SJCRH30 (cell line): ENCODE measurements around the gene OBSCN. TPM values are rescaled to one million over a fixed set of nuclear protein-coding genes. Genes with fewer than 3 reads are reported as not detected.

Experiments
- DNase-seq, 2 experiments: peaks; one replicate each; pipeline ENCODE4 v3.0.0-alpha.2; 2015 to 2020
- H3K27ac ChIP-seq: fragments of 250-450 bp; sonication (Bioruptor Pico); 2 replicates; pipeline ENCODE4 v1.5.1; 2020; ENCODE audit warnings: mild to moderate bottlenecking, moderate library complexity
- H3K27me3 ChIP-seq: fragments of 250-450 bp; sonication (Bioruptor Pico); 2 replicates; pipeline ENCODE4 v1.5.1; 2020; ENCODE audit warnings: mild to moderate bottlenecking, moderate library complexity
- H3K36me3 ChIP-seq: fragments of 250-450 bp; sonication (Bioruptor Pico); 2 replicates; pipeline ENCODE4 v1.5.1; 2020; ENCODE audit warnings: mild to moderate bottlenecking, moderate library complexity
- H3K4me1 ChIP-seq: fragments of 250-450 bp; sonication (Bioruptor Pico); 2 replicates; pipeline ENCODE4 v1.5.1; 2020; ENCODE audit warnings: mild to moderate bottlenecking, moderate library complexity
- H3K4me3 ChIP-seq: fragments of 250-450 bp; sonication (Bioruptor Pico); 2 replicates; pipeline ENCODE4 v1.5.1; 2020; ENCODE audit warnings: mild to moderate bottlenecking, moderate library complexity
- H3K9me3 ChIP-seq: fragments of 250-450 bp; sonication (Bioruptor Pico); replicated peaks from 2 replicates; pipeline ENCODE4 v1.5.1; 2020; ENCODE audit warnings: mild to moderate bottlenecking, moderate library complexity
- total RNA-seq: library from RNA; depleted of rRNA; stranded (reverse); fragments of >200 nt; shearing (Covaris generic); gene quantifications from 2 replicates; pipeline ENCODE4 v1.2.3, GENCODE V29; 2014

OBSCN gene
- total RNA-seq, 1 experiment from 2014 or later: 8.3 TPM

DNA sequence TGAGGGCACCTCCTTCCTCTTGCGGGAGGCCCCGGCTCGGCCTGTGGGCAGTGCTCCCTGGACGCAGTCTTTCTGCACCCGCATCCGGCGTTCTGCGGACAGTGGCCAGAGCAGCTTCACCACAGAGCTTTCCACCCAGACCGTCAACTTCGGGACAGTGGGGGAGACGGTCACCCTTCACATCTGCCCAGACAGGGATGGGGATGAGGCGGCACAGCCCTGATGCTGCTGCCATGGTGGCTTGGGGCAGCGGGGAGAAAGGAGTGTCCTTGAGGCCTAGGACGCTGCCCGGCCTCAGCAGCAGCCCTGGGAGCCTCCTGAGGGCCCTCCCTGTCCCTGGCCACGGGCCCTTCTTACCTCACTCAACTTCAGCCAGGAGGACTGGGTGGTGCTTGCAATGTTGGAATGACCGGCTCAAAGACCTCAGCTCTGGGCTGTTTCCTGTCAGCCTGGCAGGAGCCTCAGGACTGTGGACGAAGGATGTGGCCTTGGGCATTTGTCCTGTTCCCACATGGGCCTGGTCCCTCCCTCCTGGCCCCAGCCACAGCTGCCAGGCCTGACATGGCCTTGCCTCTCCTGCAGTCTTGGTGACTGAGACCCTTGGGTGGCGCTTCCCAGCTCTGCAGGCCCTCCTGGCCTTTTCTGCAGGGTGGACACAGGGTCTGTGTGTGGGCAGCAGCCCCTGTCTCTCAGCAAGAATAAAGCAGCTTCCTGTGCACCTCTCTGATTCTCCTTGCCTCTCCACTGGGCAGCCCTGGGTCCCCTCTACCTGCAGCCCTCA is 152.9 kb downstream of the OBSCN start:
- H3K27ac ChIP-seq: no peak overlapping the region
- H3K4me1 ChIP-seq: no peaks in the 10 kb centered on the region
- no peaks in the 10 kb centered on the region; the same call in 1 of the 2 replicates for H3K27me3 ChIP-seq
- H3K9me3 ChIP-seq: no peaks in the 10 kb centered on the region
- H3K36me3 ChIP-seq: no peaks in the 10 kb centered on the region
- no peak overlapping the region for H3K4me3 ChIP-seq
- DNase-seq: no peak

DNA sequence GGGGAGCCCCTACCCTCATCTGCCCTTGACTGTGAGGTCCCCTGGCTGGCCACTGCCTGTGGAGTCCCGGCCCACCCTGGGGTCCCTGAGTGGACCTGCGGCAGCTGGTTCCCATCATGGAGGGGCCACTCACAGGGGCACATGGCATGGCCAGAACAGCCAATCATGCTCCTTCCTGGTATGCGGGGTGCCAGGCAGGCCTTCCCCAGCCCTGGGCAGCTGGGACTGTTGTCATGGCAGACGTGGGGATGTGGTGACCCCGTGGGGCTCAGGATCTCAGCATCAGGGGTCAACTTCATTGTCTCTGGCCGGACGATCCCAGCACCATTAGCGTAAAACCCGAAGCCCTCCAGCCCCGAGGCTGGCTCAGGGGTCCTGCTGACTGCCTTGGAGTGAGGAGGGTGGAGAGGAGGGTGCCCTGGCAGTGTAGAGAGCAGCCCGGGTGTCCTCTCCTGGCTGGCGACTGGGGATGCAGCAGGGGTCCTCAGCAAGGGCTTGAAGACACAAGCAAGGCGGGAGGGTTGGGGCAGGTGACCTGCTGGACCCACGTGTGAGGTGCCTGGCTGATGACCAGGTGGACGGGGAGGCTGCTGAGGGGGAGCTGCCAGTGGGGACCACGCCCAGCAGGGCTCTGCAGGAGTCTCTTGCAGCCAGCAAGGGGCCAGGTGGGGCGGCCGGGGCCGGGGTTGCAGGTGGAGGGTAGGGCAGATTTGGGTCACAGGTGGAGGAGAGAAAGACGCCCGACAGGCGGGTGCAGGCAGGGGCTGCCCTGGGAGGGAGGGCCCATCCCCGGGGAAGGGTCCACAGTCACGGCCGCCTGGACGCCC is 153.7 kb downstream of the OBSCN start:
- Histone ChIP-seq H3K4me3 (no peak overlapping the region), H3K27ac (no peak overlapping the region), H3K4me1 (no peaks in the 10 kb centered on the region), H3K27me3 (no peaks in the 10 kb centered on the region; the same call in 1 of the 2 replicates), H3K9me3 (no peaks in the 10 kb centered on the region), H3K36me3 (no peaks in the 10 kb centered on the region)
- no peak for DNase-seq

- no peak overlapping the region for H3K27ac ChIP-seq
- no peak for DNase-seq
- no peak overlapping the region for H3K4me3 ChIP-seq
- H3K27me3 ChIP-seq: 0 out of 2 replicates have a peak, but pooled peaks cover 2% of the 10 kb centered on the region
- H3K36me3 ChIP-seq: no peaks in the 10 kb centered on the region
- H3K4me1 ChIP-seq: no peaks in the 10 kb centered on the region
- H3K9me3 ChIP-seq: no peaks in the 10 kb centered on the region
Observed at GRCh38 chr1:228362141-228362883, 154.5 kb downstream of the OBSCN start.

GRCh38 chr1:228362884-228363450 is 155.1 kb downstream of the OBSCN start:
- Histone ChIP-seq H3K4me3 (no peak overlapping the region), H3K27ac (no peak overlapping the region), H3K36me3 (no peaks in the 10 kb centered on the region), H3K4me1 (no peaks in the 10 kb centered on the region), H3K27me3 (0 out of 2 replicates have a peak, but pooled peaks cover 6% of the 10 kb centered on the region), H3K9me3 (no peaks in the 10 kb centered on the region)
- DNase-seq: no peak

- H3K4me1 ChIP-seq: no peaks in the 10 kb centered on the region
- no peak overlapping the region for H3K4me3 ChIP-seq
- H3K27ac ChIP-seq: no peak overlapping the region
- DNase-seq: no peak
- H3K36me3 ChIP-seq: no peaks in the 10 kb centered on the region
- peaks cover 10% of the 10 kb centered on the region; the same call in 1 of the 2 replicates for H3K27me3 ChIP-seq
- H3K9me3 ChIP-seq: no peaks in the 10 kb centered on the region
Observed at GRCh38 chr1:228363686-228364067, 155.8 kb downstream of the OBSCN start.

- no peak overlapping the region for H3K4me3 ChIP-seq
- H3K36me3 ChIP-seq: no peaks in the 10 kb centered on the region
- no peak overlapping the region for H3K27ac ChIP-seq
- H3K9me3 ChIP-seq: no peaks in the 10 kb centered on the region
- DNase-seq: no peak
- H3K4me1 ChIP-seq: no peaks in the 10 kb centered on the region
- peaks cover 13% of the 10 kb centered on the region for H3K27me3 ChIP-seq
Observed at GRCh38 chr1:228364068-228364705, 156.3 kb downstream of the OBSCN start.

GRCh38 chr1:228364706-228365213 is 156.9 kb downstream of the OBSCN start:
- H3K36me3 ChIP-seq: no peaks in the 10 kb centered on the region
- no peak overlapping the region for H3K4me3 ChIP-seq
- no peak overlapping the region for H3K27ac ChIP-seq
- H3K4me1 ChIP-seq: no peaks in the 10 kb centered on the region
- peaks cover 17% of the 10 kb centered on the region for H3K27me3 ChIP-seq
- H3K9me3 ChIP-seq: no peaks in the 10 kb centered on the region
- no peak for DNase-seq

- Histone ChIP-seq H3K27me3 (peaks cover 24% of the 10 kb centered on the region), H3K9me3 (no peaks in the 10 kb centered on the region), H3K36me3 (no peaks in the 10 kb centered on the region), H3K4me3 (no peak overlapping the region), H3K4me1 (no peaks in the 10 kb centered on the region), H3K27ac (no peak overlapping the region)
- DNase-seq: no peak
Observed at GRCh38 chr1:228365271-228366061, 157.6 kb downstream of the OBSCN start.

- Histone ChIP-seq H3K36me3 (no peaks in the 10 kb centered on the region), H3K4me3 (no peak overlapping the region), H3K9me3 (no peaks in the 10 kb centered on the region), H3K4me1 (no peaks in the 10 kb centered on the region), H3K27ac (no peak overlapping the region), H3K27me3 (peaks cover 32% of the 10 kb centered on the region)
- DNase-seq: no peak
Observed at GRCh38 chr1:228366062-228366865, 158.4 kb downstream of the OBSCN start.

DNA sequence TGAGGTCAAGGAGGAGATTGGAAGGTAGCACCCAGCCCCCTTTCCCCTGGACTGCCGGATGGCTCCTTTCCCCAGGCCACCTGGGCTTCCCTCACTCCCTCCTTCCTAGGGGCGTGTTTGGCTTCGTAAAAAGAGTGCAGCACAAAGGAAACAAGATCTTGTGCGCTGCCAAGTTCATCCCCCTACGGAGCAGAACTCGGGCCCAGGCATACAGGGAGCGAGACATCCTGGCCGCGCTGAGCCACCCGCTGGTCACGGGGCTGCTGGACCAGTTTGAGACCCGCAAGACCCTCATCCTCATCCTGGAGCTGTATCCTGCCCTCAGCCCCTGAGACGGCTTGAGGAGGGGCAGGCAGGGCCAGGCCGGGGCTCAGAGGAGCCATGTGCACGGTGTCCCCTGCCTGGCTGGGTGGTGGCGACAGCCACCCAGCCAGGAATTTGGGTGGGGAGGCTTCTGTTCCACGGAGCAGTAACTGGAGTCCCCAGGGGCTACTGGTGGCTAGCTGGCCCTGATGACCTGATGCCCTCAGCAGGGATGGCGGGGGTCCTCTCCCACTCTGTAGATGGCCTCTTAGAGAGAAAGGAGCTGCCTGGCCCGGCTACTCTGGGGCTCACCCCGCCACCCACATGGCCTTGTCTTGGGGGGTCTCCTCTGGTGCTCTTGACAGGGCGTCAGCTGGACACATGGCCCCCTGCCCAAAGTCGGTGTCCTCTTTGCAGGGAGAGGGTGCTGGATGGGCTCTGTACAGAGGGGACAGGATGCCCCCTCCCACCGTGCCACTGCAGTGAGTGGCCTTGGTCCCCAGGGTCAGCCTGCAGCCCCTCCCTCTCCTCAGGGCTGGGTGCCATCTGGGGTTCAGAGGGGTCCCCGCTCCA is 159.3 kb downstream of the OBSCN start:
- peaks cover 40% of the 10 kb centered on the region for H3K27me3 ChIP-seq
- H3K4me1 ChIP-seq: no peaks in the 10 kb centered on the region
- H3K4me3 ChIP-seq: no peak overlapping the region
- H3K36me3 ChIP-seq: no peaks in the 10 kb centered on the region
- DNase-seq: no peak
- no peaks in the 10 kb centered on the region for H3K9me3 ChIP-seq
- no peak overlapping the region for H3K27ac ChIP-seq

- H3K4me1 ChIP-seq: no peaks in the 10 kb centered on the region
- H3K27ac ChIP-seq: no peak overlapping the region
- peaks cover 48% of the 10 kb centered on the region for H3K27me3 ChIP-seq
- DNase-seq: no peak
- no peaks in the 10 kb centered on the region for H3K9me3 ChIP-seq
- no peak overlapping the region for H3K4me3 ChIP-seq
- H3K36me3 ChIP-seq: no peaks in the 10 kb centered on the region
Observed at GRCh38 chr1:228367798-228368791, 160.3 kb downstream of the OBSCN start.
